ENCODE data around the gene ZYG11A.

Gene ZYG11A

GRCh38 chr1:52917581-52917980, 75.0 kb downstream of the ZYG11A start:
- Histone ChIP-seq H3K9me3 (ENCODE audit: control insufficient read depth, insufficient read depth, low read length) (no peaks in the 10 kb centered on the region), H3K4me3 (ENCODE audit: low read depth, low read length) (no peak overlapping the region), H3K27me3 (ENCODE audit: control insufficient read depth, insufficient read depth, low read length) (peaks cover 19% of the 10 kb centered on the region), H3K9ac (ENCODE audit: low read depth, low read length) (no peak overlapping the region), H3K4me1 (ENCODE audit: control insufficient read depth, insufficient read depth, low read length) (peaks cover 8% of the 10 kb centered on the region), H3K36me3 (ENCODE audit: control insufficient read depth, insufficient read depth, low read length) (no peaks in the 10 kb centered on the region), H3K27ac (ENCODE audit: low read depth, low read length) (no peak overlapping the region)

GRCh38 chr1:52918201-52918600, 75.6 kb downstream of the ZYG11A start:
- Histone ChIP-seq H3K4me3 (ENCODE audit: low read depth, low read length) (no peak overlapping the region), H3K27me3 (ENCODE audit: control insufficient read depth, insufficient read depth, low read length) (peaks cover 20% of the 10 kb centered on the region), H3K9me3 (ENCODE audit: control insufficient read depth, insufficient read depth, low read length) (no peaks in the 10 kb centered on the region), H3K4me1 (ENCODE audit: control insufficient read depth, insufficient read depth, low read length) (peaks cover 6% of the 10 kb centered on the region), H3K36me3 (ENCODE audit: control insufficient read depth, insufficient read depth, low read length) (no peaks in the 10 kb centered on the region), H3K9ac (ENCODE audit: low read depth, low read length) (no peak overlapping the region), H3K27ac (ENCODE audit: low read depth, low read length) (no peak overlapping the region)

GRCh38 chr1:52919051-52919722, 76.6 kb downstream of the ZYG11A start:
- Histone ChIP-seq H3K9me3 (ENCODE audit: control insufficient read depth, insufficient read depth, low read length) (no peaks in the 10 kb centered on the region), H3K36me3 (ENCODE audit: control insufficient read depth, insufficient read depth, low read length) (no peaks in the 10 kb centered on the region), H3K9ac (ENCODE audit: low read depth, low read length) (no peak overlapping the region), H3K27ac (ENCODE audit: low read depth, low read length) (no peak overlapping the region), H3K4me1 (ENCODE audit: control insufficient read depth, insufficient read depth, low read length) (no peaks in the 10 kb centered on the region), H3K4me3 (ENCODE audit: low read depth, low read length) (no peak overlapping the region), H3K27me3 (ENCODE audit: control insufficient read depth, insufficient read depth, low read length) (peaks cover 20% of the 10 kb centered on the region)

- no peaks in the 10 kb centered on the region for H3K4me1 ChIP-seq (ENCODE audit: control insufficient read depth, insufficient read depth, low read length)
- H3K27me3 ChIP-seq (ENCODE audit: control insufficient read depth, insufficient read depth, low read length): peaks cover 20% of the 10 kb centered on the region
- H3K9ac ChIP-seq (ENCODE audit: low read depth, low read length): no peak overlapping the region
- no peaks in the 10 kb centered on the region for H3K36me3 ChIP-seq (ENCODE audit: control insufficient read depth, insufficient read depth, low read length)
- no peaks in the 10 kb centered on the region for H3K9me3 ChIP-seq (ENCODE audit: control insufficient read depth, insufficient read depth, low read length)
- H3K27ac ChIP-seq (ENCODE audit: low read depth, low read length): no peak overlapping the region
- no peak overlapping the region for H3K4me3 ChIP-seq (ENCODE audit: low read depth, low read length)
These were observed 77.3 kb downstream of the ZYG11A start for GRCh38 chr1:52919723-52920483.

GRCh38 chr1:52920791-52921291, 78.3 kb downstream of the ZYG11A start:
- Histone ChIP-seq H3K4me1 (ENCODE audit: control insufficient read depth, insufficient read depth, low read length) (no peaks in the 10 kb centered on the region), H3K4me3 (ENCODE audit: low read depth, low read length) (peak overlapping the region; percentile 67), H3K9ac (ENCODE audit: low read depth, low read length) (0 out of 2 replicates have a peak overlapping the region, but pooled peaks have one; percentile 1), H3K27ac (ENCODE audit: low read depth, low read length) (peak overlapping the region; percentile 14), H3K27me3 (ENCODE audit: control insufficient read depth, insufficient read depth, low read length) (peaks cover 20% of the 10 kb centered on the region), H3K9me3 (ENCODE audit: control insufficient read depth, insufficient read depth, low read length) (no peaks in the 10 kb centered on the region), H3K36me3 (ENCODE audit: control insufficient read depth, insufficient read depth, low read length) (no peaks in the 10 kb centered on the region)

GRCh38 chr1:52925571-52926005, 83.0 kb downstream of the ZYG11A start:
- H3K27ac ChIP-seq (ENCODE audit: low read depth, low read length): no peak overlapping the region
- H3K4me1 ChIP-seq (ENCODE audit: control insufficient read depth, insufficient read depth, low read length): no peaks in the 10 kb centered on the region; the same call in 1 of the 2 replicates
- H3K4me3 ChIP-seq (ENCODE audit: low read depth, low read length): no peak overlapping the region
- no peak overlapping the region for H3K9ac ChIP-seq (ENCODE audit: low read depth, low read length)
- no peaks in the 10 kb centered on the region for H3K36me3 ChIP-seq (ENCODE audit: control insufficient read depth, insufficient read depth, low read length)
- H3K9me3 ChIP-seq (ENCODE audit: control insufficient read depth, insufficient read depth, low read length): no peaks in the 10 kb centered on the region
- H3K27me3 ChIP-seq (ENCODE audit: control insufficient read depth, insufficient read depth, low read length): peaks cover 42% of the 10 kb centered on the region

- Histone ChIP-seq H3K27me3 (ENCODE audit: control insufficient read depth, insufficient read depth, low read length) (peaks cover 37% of the 10 kb centered on the region), H3K4me3 (ENCODE audit: low read depth, low read length) (peak overlapping the region; percentile 74), H3K36me3 (ENCODE audit: control insufficient read depth, insufficient read depth, low read length) (no peaks in the 10 kb centered on the region), H3K4me1 (ENCODE audit: control insufficient read depth, insufficient read depth, low read length) (no peaks in the 10 kb centered on the region; the same call in 1 of the 2 replicates), H3K27ac (ENCODE audit: low read depth, low read length) (no peak overlapping the region), H3K9me3 (ENCODE audit: control insufficient read depth, insufficient read depth, low read length) (no peaks in the 10 kb centered on the region), H3K9ac (ENCODE audit: low read depth, low read length) (no peak overlapping the region)
These were observed 84.3 kb downstream of the ZYG11A start for GRCh38 chr1:52926864-52927211.

- Histone ChIP-seq H3K27me3 (ENCODE audit: control insufficient read depth, insufficient read depth, low read length) (peaks cover 34% of the 10 kb centered on the region), H3K9me3 (ENCODE audit: control insufficient read depth, insufficient read depth, low read length) (no peaks in the 10 kb centered on the region), H3K4me3 (ENCODE audit: low read depth, low read length) (peak within 1 kb of the TSS; percentile 74), H3K9ac (ENCODE audit: low read depth, low read length) (no peak within 1 kb of the TSS), H3K4me1 (ENCODE audit: control insufficient read depth, insufficient read depth, low read length) (no peaks in the 10 kb centered on the region; the same call in 1 of the 2 replicates), H3K36me3 (ENCODE audit: control insufficient read depth, insufficient read depth, low read length) (no peaks in the 10 kb centered on the region), H3K27ac (ENCODE audit: low read depth, low read length) (no peak within 1 kb of the TSS)
These were observed 84.9 kb downstream of the ZYG11A start, which contains the start of gene SCP2 for GRCh38 chr1:52927212-52928014. SCP2 (plus strand) TSS chr1:52927276; CDS start chr1:52927397, 121 bp downstream.

GRCh38 chr1:52928015-52928404, 85.5 kb downstream of the ZYG11A start:
- peaks cover 31% of the 10 kb centered on the region for H3K27me3 ChIP-seq (ENCODE audit: control insufficient read depth, insufficient read depth, low read length)
- H3K4me3 ChIP-seq (ENCODE audit: low read depth, low read length): peak overlapping the region; percentile 74

GRCh38 chr1:52929019-52929418, 86.5 kb downstream of the ZYG11A start:
- H3K4me3 ChIP-seq (ENCODE audit: low read depth, low read length): no peak overlapping the region
- H3K36me3 ChIP-seq (ENCODE audit: control insufficient read depth, insufficient read depth, low read length): no peaks in the 10 kb centered on the region
- H3K9me3 ChIP-seq (ENCODE audit: control insufficient read depth, insufficient read depth, low read length): no peaks in the 10 kb centered on the region
- H3K9ac ChIP-seq (ENCODE audit: low read depth, low read length): no peak overlapping the region
- no peak overlapping the region for H3K27ac ChIP-seq (ENCODE audit: low read depth, low read length)
- H3K4me1 ChIP-seq (ENCODE audit: control insufficient read depth, insufficient read depth, low read length): no peaks in the 10 kb centered on the region; the same call in 1 of the 2 replicates
- H3K27me3 ChIP-seq (ENCODE audit: control insufficient read depth, insufficient read depth, low read length): peaks cover 31% of the 10 kb centered on the region

More at GRCh38 chr1:52928015-52928404, 85.5 kb downstream of the ZYG11A start:
- Histone ChIP-seq H3K36me3 (ENCODE audit: control insufficient read depth, insufficient read depth, low read length) (no peaks in the 10 kb centered on the region), H3K27ac (ENCODE audit: low read depth, low read length) (no peak overlapping the region), H3K4me1 (ENCODE audit: control insufficient read depth, insufficient read depth, low read length) (no peaks in the 10 kb centered on the region; the same call in 1 of the 2 replicates), H3K9ac (ENCODE audit: low read depth, low read length) (no peak overlapping the region), H3K9me3 (ENCODE audit: control insufficient read depth, insufficient read depth, low read length) (no peaks in the 10 kb centered on the region)

Measured in HUES48 (cell line).